Parathyroid adenoma (tissue), 2 donors: Measurements from ENCODE around the gene ADCY3.

Experiments used
- H2AFZ ChIP-seq: fragments of 300-600 bp; sonication (generic); one replicate; pipeline ENCODE4 v1.7.0; 2017; ENCODE audit warnings: antibody characterized with exemption, mild to moderate bottlenecking
- H3K27ac ChIP-seq: fragments of 300-600 bp; sonication (generic); one replicate; pipeline ENCODE4 v1.7.0; 2017
- H3K27me3 ChIP-seq: fragments of 300-600 bp; sonication (generic); one replicate; pipeline ENCODE4 v1.7.0; 2017; ENCODE audit warnings: low read length; ENCODE audit not compliant: control insufficient read depth, insufficient read depth
- H3K36me3 ChIP-seq: fragments of 300-600 bp; sonication (generic); one replicate; pipeline ENCODE4 v1.7.0; 2017; ENCODE audit warnings: low read length; ENCODE audit not compliant: control insufficient read depth, insufficient read depth
- H3K4me1 ChIP-seq: fragments of 300-600 bp; sonication (generic); one replicate; pipeline ENCODE4 v1.7.0; 2017; ENCODE audit warnings: control low read depth
- H3K4me2 ChIP-seq: fragments of 300-600 bp; sonication (generic); one replicate; pipeline ENCODE4 v1.7.0; 2017; ENCODE audit warnings: low read length
- H3K4me3 ChIP-seq: fragments of 300-600 bp; sonication (generic); one replicate; pipeline ENCODE4 v1.7.0; 2017; ENCODE audit warnings: low read depth, low read length
- H3K79me2 ChIP-seq: fragments of 300-600 bp; sonication (generic); one replicate; pipeline ENCODE4 v1.7.0; 2017; ENCODE audit warnings: control low read depth
- H3K9ac ChIP-seq: fragments of 300-600 bp; sonication (generic); one replicate; pipeline ENCODE4 v1.7.0; 2017; ENCODE audit warnings: mild to moderate bottlenecking
- H3K9me3 ChIP-seq: fragments of 300-600 bp; sonication (generic); one replicate; pipeline ENCODE4 v1.7.0; 2017; ENCODE audit warnings: low read length; ENCODE audit not compliant: control insufficient read depth
- CTCF ChIP-seq: fragments of 300-600 bp; sonication (generic); IDR thresholded peaks from one replicate; pipeline ENCODE4 v1.7.0; 2017; ENCODE audit warnings: antibody characterized with exemption, mild to moderate bottlenecking
- donor health status: primary hyperparathyroidism.

The ADCY3 gene

GRCh38 chr2:24957976-24958375 lies 37.9 kb upstream of the ADCY3 start:
- H3K4me2 ChIP-seq = no peak overlapping the region
- no peak overlapping the region for H2AFZ ChIP-seq
- H3K27me3 ChIP-seq = no peaks in the 10 kb centered on the region
- H3K9ac ChIP-seq = no peak overlapping the region
- H3K9me3 ChIP-seq = no peaks in the 10 kb centered on the region
- H3K79me2 ChIP-seq = no peaks in the 10 kb centered on the region
- no peak overlapping the region for H3K27ac ChIP-seq
- no peaks in the 10 kb centered on the region for H3K4me1 ChIP-seq
- H3K36me3 ChIP-seq = no peaks in the 10 kb centered on the region
- no peak for TF ChIP-seq CTCF
- H3K4me3 ChIP-seq = no peak overlapping the region

GRCh38 chr2:24957221-24957620 lies 37.2 kb upstream of the ADCY3 start:
- Histone ChIP-seq H2AFZ (no peak overlapping the region), H3K27me3 (no peaks in the 10 kb centered on the region), H3K79me2 (no peaks in the 10 kb centered on the region), H3K9me3 (no peaks in the 10 kb centered on the region), H3K27ac (no peak overlapping the region), H3K4me2 (no peak overlapping the region), H3K4me3 (no peak overlapping the region), H3K36me3 (no peaks in the 10 kb centered on the region), H3K9ac (no peak overlapping the region), H3K4me1 (no peaks in the 10 kb centered on the region)
- TF ChIP-seq CTCF = no peak

GRCh38 chr2:24955921-24956320 lies 35.9 kb upstream of the ADCY3 start:
- H3K4me3 ChIP-seq = no peak overlapping the region
- H3K27ac ChIP-seq = no peak overlapping the region
- no peaks in the 10 kb centered on the region for H3K9me3 ChIP-seq
- no peaks in the 10 kb centered on the region for H3K4me1 ChIP-seq
- no peaks in the 10 kb centered on the region for H3K79me2 ChIP-seq
- no peak for TF ChIP-seq CTCF
- no peaks in the 10 kb centered on the region for H3K36me3 ChIP-seq
- no peaks in the 10 kb centered on the region for H3K27me3 ChIP-seq
- H3K9ac ChIP-seq = no peak overlapping the region
- no peak overlapping the region for H2AFZ ChIP-seq
- H3K4me2 ChIP-seq = no peak overlapping the region

- Histone ChIP-seq H3K4me3 (no peak overlapping the region), H3K27me3 (no peaks in the 10 kb centered on the region), H3K4me2 (no peak overlapping the region), H3K27ac (no peak overlapping the region), H3K79me2 (no peaks in the 10 kb centered on the region), H3K9ac (no peak overlapping the region), H3K9me3 (no peaks in the 10 kb centered on the region), H3K36me3 (no peaks in the 10 kb centered on the region), H2AFZ (no peak overlapping the region), H3K4me1 (no peaks in the 10 kb centered on the region)
- TF ChIP-seq CTCF = no peak
These were observed 35.2 kb upstream of the ADCY3 start for GRCh38 chr2:24955232-24955631.

GRCh38 chr2:24950102-24950501 lies 30.1 kb upstream of the ADCY3 start:
- Histone ChIP-seq H3K9me3 (no peaks in the 10 kb centered on the region), H3K4me3 (no peak overlapping the region), H3K9ac (no peak overlapping the region), H3K27me3 (no peaks in the 10 kb centered on the region), H3K79me2 (no peaks in the 10 kb centered on the region), H2AFZ (no peak overlapping the region), H3K27ac (no peak overlapping the region), H3K36me3 (no peaks in the 10 kb centered on the region), H3K4me1 (peaks cover 14% of the 10 kb centered on the region), H3K4me2 (no peak overlapping the region)
- no peak for TF ChIP-seq CTCF
